ENCODE measurements around the gene CRAMP1. TPM values are rescaled to one million over a fixed set of nuclear protein-coding genes. Genes with fewer than 3 reads are reported as not detected.

Gene CRAMP1
- total RNA-seq, 1 donor from 2014 or later: 12.3 TPM

DNA sequence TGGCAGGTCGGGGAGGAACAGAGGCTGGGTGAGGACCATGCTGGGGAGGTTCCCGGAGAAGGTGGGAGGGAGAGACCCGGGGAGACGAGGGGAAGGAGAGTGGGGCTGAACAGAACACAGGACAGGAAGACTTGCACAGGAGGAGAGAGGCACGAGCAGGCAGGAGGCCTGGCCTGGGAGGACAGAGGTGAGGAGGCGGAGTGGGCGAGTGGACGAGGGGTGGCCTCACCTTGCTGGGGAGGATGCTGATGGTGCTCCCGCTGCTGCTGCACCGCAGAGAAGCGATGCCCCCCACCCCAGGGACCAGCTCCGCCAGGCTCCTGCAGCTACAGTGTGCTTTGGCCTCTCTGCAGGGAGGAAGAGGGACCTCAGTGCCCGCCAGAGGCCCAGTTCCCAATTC, 44.2 kb upstream of the CRAMP1 start:
- Histone ChIP-seq H3K27ac (replicated peaks) (no peak overlapping the region), H3K4me3 (no peak overlapping the region), H3K36me3 (peaks cover 9% of the 10 kb centered on the region), H3K9me3 (replicated peaks) (no peaks in the 10 kb centered on the region), H3K27me3 (ENCODE audit: low read depth) (no peaks in the 10 kb centered on the region), H3K4me1 (no peaks in the 10 kb centered on the region)
- intact Hi-C loops (cut with micrococcal nuclease): loop anchor here (10.0 kb wide), 1 partner anchor 73 kb away; the partner anchor contains the start of gene TELO2
- DNase-seq: no peak
- TF ChIP-seq, protein P1, sequence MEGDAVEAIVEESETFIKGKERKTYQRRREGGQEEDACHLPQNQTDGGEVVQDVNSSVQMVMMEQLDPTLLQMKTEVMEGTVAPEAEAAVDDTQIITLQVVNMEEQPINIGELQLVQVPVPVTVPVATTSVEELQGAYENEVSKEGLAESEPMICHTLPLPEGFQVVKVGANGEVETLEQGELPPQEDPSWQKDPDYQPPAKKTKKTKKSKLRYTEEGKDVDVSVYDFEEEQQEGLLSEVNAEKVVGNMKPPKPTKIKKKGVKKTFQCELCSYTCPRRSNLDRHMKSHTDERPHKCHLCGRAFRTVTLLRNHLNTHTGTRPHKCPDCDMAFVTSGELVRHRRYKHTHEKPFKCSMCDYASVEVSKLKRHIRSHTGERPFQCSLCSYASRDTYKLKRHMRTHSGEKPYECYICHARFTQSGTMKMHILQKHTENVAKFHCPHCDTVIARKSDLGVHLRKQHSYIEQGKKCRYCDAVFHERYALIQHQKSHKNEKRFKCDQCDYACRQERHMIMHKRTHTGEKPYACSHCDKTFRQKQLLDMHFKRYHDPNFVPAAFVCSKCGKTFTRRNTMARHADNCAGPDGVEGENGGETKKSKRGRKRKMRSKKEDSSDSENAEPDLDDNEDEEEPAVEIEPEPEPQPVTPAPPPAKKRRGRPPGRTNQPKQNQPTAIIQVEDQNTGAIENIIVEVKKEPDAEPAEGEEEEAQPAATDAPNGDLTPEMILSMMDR (IDR thresholded peaks at IDR 0.05; ENCODE audit: borderline replicate concordance): no peak

GRCh38 chr16:1571012-1571671, 41.0 kb upstream of the CRAMP1 start:
- TF ChIP-seq, protein P1 (IDR thresholded peaks at IDR 0.05; ENCODE audit: borderline replicate concordance): no peak
- Histone ChIP-seq H3K36me3 (peaks cover 9% of the 10 kb centered on the region), H3K4me1 (no peaks in the 10 kb centered on the region), H3K27me3 (ENCODE audit: low read depth) (no peaks in the 10 kb centered on the region), H3K4me3 (no peak overlapping the region), H3K27ac (replicated peaks) (no peak overlapping the region), H3K9me3 (replicated peaks) (no peaks in the 10 kb centered on the region)
- intact Hi-C loops (cut with micrococcal nuclease): no loop called here
- DNase-seq: no peak

DNA sequence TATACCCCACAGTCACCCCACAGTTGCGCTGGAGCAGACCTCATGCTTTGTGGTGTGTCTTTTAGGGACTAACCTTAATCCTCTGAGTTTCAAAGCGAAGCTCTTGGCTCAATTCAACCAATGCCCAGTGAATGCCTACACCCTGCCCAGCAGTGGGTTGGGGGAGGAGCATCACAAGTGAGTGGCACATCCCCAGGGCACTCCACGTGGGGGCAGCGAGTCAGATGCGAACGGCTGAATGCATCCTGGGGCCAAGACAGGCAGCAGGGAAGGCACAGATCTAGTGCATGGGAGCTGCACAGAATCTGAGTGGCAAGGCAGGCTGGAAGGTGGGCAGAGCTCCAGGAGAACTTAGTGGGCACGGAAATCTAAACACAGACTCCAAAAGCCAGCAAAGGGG, 39.5 kb upstream of the CRAMP1 start:
- H3K27ac ChIP-seq (replicated peaks): no peak overlapping the region
- H3K9me3 ChIP-seq (replicated peaks): no peaks in the 10 kb centered on the region
- DNase-seq: no peak
- no peaks in the 10 kb centered on the region for H3K27me3 ChIP-seq (ENCODE audit: low read depth)
- H3K36me3 ChIP-seq: peaks cover 14% of the 10 kb centered on the region
- intact Hi-C loops (cut with micrococcal nuclease): no loop called here
- no peaks in the 10 kb centered on the region for H3K4me1 ChIP-seq
- TF ChIP-seq, protein P1 (IDR thresholded peaks at IDR 0.05; ENCODE audit: borderline replicate concordance): no peak
- H3K4me3 ChIP-seq: no peak overlapping the region

GRCh38 chr16:1573301-1573700, 38.9 kb upstream of the CRAMP1 start:
- H3K9me3 ChIP-seq (replicated peaks): no peaks in the 10 kb centered on the region
- H3K36me3 ChIP-seq: peaks cover 15% of the 10 kb centered on the region
- H3K27me3 ChIP-seq (ENCODE audit: low read depth): no peaks in the 10 kb centered on the region
- H3K4me1 ChIP-seq: no peaks in the 10 kb centered on the region
- no peak overlapping the region for H3K4me3 ChIP-seq
- TF ChIP-seq, protein P1 (IDR thresholded peaks at IDR 0.05; ENCODE audit: borderline replicate concordance): no peak
- intact Hi-C loops (cut with micrococcal nuclease): no loop called here
- H3K27ac ChIP-seq (replicated peaks): no peak overlapping the region
- DNase-seq: no peak

DNA sequence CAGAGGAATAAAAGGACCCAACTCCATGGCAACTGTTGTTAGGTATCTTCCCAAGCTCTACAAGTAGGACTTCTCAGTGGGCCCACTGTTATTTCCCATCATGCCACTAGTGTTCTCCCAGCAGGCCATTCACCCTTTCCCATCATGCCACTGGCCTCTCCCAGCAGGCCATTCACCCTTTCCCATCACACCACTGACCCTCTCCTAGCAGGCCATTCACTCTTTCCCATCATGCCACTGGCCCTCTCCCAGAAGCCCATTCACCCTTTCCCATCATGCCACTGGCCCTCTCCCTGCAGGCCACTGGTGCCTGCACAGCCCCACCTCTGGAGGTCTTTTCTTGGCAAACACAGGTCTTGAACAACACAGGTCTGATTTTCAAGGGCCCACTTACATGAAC, 36.6 kb upstream of the CRAMP1 start:
- H3K4me1 ChIP-seq: no peaks in the 10 kb centered on the region
- peaks cover 37% of the 10 kb centered on the region for H3K36me3 ChIP-seq
- TF ChIP-seq, protein P1 (IDR thresholded peaks at IDR 0.05; ENCODE audit: borderline replicate concordance): no peak
- intact Hi-C loops (cut with micrococcal nuclease): no loop called here
- DNase-seq: no peak
- H3K27ac ChIP-seq (replicated peaks): no peak overlapping the region
- H3K27me3 ChIP-seq (ENCODE audit: low read depth): no peaks in the 10 kb centered on the region
- no peaks in the 10 kb centered on the region for H3K9me3 ChIP-seq (replicated peaks)
- no peak overlapping the region for H3K4me3 ChIP-seq
